Pancreas (tissue), 10 donors: ENCODE data around the gene CDH18. TPM values are rescaled to one million over a fixed set of nuclear protein-coding genes. Genes with fewer than 3 reads are reported as not detected.

Experiments
- ATAC-seq, 4 donors: fragments of 200-7000 bp; cut with Tn5 transposase; one replicate each; pipeline versions ENCODE4 v1.8.0 to v1.9.1; 2020; ENCODE audit warnings: mild to moderate bottlenecking in 4 of 4, moderate library complexity in 4 of 4
- DNase-seq, 6 donors: peaks; one replicate each; pipeline ENCODE4 v3.0.0-alpha.2; 2020
- FAIRE-seq: peaks from 2 replicates; lab custom pipeline; 2012; peaks lifted over from hg19 to GRCh38; lab: Jason Lieb, UNC
- H3K27ac ChIP-seq, 4 donors: fragments of 200-600 bp; sonication (generic); 1 replicate in 3 of 4; 2 replicates in 1 of 4; pipeline versions ENCODE4 v1.5.0 to v1.8.0; 2020
- H3K27me3 ChIP-seq, 4 donors: fragments of 200-600 bp; one replicate each; pipeline ENCODE4 v1.8.0; 2021
- H3K36me3 ChIP-seq, 3 donors: fragments of 200-600 bp; sonication (generic) in 1 of 3; one replicate each; pipeline versions ENCODE4 v1.5.0 to v1.8.0; 2020 to 2021
- H3K4me1 ChIP-seq, 3 donors: fragments of 200-600 bp; one replicate each; pipeline ENCODE4 v1.8.0; 2021
- H3K4me3 ChIP-seq, 4 donors: fragments of 200-600 bp; sonication (generic) in 2 of 4; one replicate each; pipeline versions ENCODE4 v1.5.0 to v1.8.0; 2020 to 2021
- H3K9me3 ChIP-seq, 4 donors: fragments of 200-600 bp; one replicate each; pipeline ENCODE4 v1.8.0; 2021
- WGBS, 2 donors: extraction: QIAGEN DNeasy Blood & Tissue Kit; methylation state at CpG; one replicate each; pipeline ENCODE4 v1.1.7; 2013; 5-methylcytosine and 5-hydroxymethylcytosine counted together
- intact Hi-C, 3 donors: fragments of 100-400 bp; cut with DNase I; formaldehyde crosslinking; loops; one replicate each; pipeline versions ENCODE4 v1.11.1 to v1.14.2; 2022
- polyA plus RNA-seq, 2 donors: library from polyadenylated mRNA; stranded (reverse); fragments of 200-250 nt; gene quantifications; one replicate each; pipeline ENCODE4 v1.2.3, GENCODE V29; 2013
- total RNA-seq, 6 donors: library from RNA; stranded (reverse); fragmentation: NEBNext Ultra II Directional in 4 of 6; extraction: Animal tissue kit (Norgen Biotek cat#: 25700) in 4 of 6; gene quantifications; one replicate each; pipeline versions ENCODE4 v1.2.1 to v1.2.4, GENCODE V29; 2021 to 2023
- TF ChIP-seq, protein P1 (sequence below), 4 donors: fragments of 200-600 bp; sonication (generic) in 3 of 4; IDR thresholded peaks; one replicate each; pipeline versions ENCODE4 v1.5.0 to v1.8.0; 2021; ENCODE audit warnings: antibody characterized with exemption in 4 of 4
- donor health status: healthy with polysubstance abuse.
- donor health status: DM: no; HTN: no; CAD: no; lungs with moderate emphysema.
- donor health status: DM: no; HTN: no; CAD: no.
- donor health status: control.
- donor health status: control.
- donor health status: Bipolar disorder and iron deficiency.
- donor health status: DM: yes; HTN: yes; CAD: no.
- donor health status: DM: no; HTN: no; CAD: no.
- donor health status: DM: no; HTN: no; CAD: no.
- donor health status: DM: yes; HTN: yes; CAD: no.

CDH18 gene
- total and polyA plus RNA-seq, 8 donors: 0.09 to 0.80 (median 0.27) TPM

DNA sequence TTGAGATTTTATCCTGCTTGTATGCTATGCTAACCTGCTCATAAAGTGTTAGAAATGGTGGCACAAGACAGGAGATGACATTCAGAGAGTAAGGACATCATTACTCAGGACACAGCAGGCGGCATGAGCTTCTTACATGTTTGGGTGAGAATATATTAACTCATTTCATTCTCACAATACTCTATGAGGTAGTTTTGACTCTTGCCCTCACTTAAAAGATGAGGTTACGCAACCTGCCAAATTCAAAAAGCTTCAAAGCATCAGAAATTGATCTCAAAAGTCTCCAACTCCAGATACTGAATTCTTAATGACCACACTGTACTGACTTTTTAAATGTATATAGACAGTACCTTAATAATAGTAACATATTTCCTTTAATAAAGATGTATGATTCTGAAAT, 60.8 kb downstream of the CDH18 start:
- intact Hi-C loops: no loop called here
- 50 to 75% methylated on average over 2 of the region's 2 CpGs for WGBS, 2 donors
- H3K4me3 ChIP-seq: no peak overlapping the region
- FAIRE-seq: no peak
- no peaks in the 10 kb centered on the region for H3K4me1 ChIP-seq
- H3K27ac ChIP-seq: no peak overlapping the region
- no peak for ATAC-seq
- H3K9me3 ChIP-seq: no peaks in the 10 kb centered on the region
- no peaks in the 10 kb centered on the region for H3K36me3 ChIP-seq
- TF ChIP-seq, protein P1, sequence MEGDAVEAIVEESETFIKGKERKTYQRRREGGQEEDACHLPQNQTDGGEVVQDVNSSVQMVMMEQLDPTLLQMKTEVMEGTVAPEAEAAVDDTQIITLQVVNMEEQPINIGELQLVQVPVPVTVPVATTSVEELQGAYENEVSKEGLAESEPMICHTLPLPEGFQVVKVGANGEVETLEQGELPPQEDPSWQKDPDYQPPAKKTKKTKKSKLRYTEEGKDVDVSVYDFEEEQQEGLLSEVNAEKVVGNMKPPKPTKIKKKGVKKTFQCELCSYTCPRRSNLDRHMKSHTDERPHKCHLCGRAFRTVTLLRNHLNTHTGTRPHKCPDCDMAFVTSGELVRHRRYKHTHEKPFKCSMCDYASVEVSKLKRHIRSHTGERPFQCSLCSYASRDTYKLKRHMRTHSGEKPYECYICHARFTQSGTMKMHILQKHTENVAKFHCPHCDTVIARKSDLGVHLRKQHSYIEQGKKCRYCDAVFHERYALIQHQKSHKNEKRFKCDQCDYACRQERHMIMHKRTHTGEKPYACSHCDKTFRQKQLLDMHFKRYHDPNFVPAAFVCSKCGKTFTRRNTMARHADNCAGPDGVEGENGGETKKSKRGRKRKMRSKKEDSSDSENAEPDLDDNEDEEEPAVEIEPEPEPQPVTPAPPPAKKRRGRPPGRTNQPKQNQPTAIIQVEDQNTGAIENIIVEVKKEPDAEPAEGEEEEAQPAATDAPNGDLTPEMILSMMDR (IDR thresholded peaks at IDR 0.05): no peak
- H3K27me3 ChIP-seq: no peaks in the 10 kb centered on the region
- DNase-seq: no peak

DNA sequence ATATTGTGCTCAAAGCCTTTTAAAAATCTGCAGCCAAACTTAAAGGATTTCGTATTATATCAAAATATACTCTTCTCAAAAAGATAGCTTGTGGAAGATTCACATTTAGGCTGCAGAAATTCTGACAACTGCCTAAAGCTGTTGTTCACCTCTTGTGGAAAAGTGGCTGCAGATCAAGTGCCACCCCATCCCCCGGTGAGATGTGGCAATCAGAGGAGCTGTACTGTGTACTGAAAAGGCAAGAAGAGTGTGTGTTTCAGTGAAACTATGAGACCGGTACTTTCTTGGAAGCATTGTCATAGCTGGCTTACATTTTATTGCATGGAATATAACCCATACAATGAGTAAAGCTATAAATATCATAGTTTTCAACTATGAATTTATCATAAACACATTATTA, 64.3 kb downstream of the CDH18 start:
- Histone ChIP-seq H3K4me1 (no peaks in the 10 kb centered on the region), H3K27ac (no peak overlapping the region), H3K27me3 (no peaks in the 10 kb centered on the region), H3K36me3 (no peaks in the 10 kb centered on the region), H3K9me3 (no peaks in the 10 kb centered on the region), H3K4me3 (no peak overlapping the region)
- WGBS, 2 donors: 85 to 93% methylated on average over 3 of the region's 3 CpGs
- DNase-seq (no peak), ATAC-seq (no peak), FAIRE-seq (no peak)
- intact Hi-C loops: no loop called here
- TF ChIP-seq, protein P1 (IDR thresholded peaks at IDR 0.05): no peak

DNA sequence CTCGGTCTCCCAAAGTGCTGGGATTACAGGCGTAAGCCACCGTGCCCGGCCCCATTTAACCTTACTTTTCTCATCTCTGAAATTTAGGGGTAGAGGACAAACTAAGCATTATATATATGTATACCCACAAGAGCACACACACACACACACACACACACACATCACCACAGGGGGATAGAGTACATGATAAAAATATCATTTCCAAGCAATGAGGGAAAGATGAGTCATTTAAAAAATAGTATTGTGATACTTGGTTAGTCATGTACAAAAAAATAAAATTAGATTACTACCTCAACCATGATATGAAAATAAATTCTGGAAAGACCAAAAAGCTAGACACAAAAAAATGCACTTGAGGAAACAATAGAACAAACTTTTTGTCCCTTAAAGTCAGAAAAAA, 67.2 kb downstream of the CDH18 start:
- DNase-seq (no peak), ATAC-seq (no peak), FAIRE-seq (no peak)
- Histone ChIP-seq H3K36me3 (no peaks in the 10 kb centered on the region), H3K4me3 (no peak overlapping the region), H3K4me1 (no peaks in the 10 kb centered on the region), H3K9me3 (no peaks in the 10 kb centered on the region), H3K27me3 (no peaks in the 10 kb centered on the region), H3K27ac (no peak overlapping the region)
- WGBS, 2 donors: 94 to 97% methylated on average over 4 of the region's 4 CpGs
- intact Hi-C loops: no loop called here
- TF ChIP-seq, protein P1 (IDR thresholded peaks at IDR 0.05): no peak

DNA sequence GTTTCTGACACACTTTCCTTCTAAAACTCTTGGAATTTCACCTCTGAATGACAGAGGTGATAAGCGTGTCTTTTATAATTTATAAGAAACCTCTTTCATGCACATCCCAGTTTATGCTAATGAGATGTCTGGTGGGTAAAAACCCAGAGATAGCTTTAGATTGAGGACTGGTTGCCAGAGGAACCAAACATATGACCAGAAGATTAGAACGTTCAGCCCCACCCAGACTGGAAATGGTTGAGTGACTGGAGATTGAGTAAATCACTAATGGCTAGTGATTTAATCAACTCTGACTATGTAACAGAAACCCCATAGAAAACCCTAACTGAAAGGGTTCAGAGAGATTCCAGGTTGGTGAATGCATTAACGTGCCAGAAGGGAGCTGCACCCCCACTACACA, 69.2 kb downstream of the CDH18 start:
- no peak overlapping the region for H3K4me3 ChIP-seq
- no peak overlapping the region for H3K27ac ChIP-seq
- DNase-seq (no peak), ATAC-seq (no peak), FAIRE-seq (no peak)
- no peaks in the 10 kb centered on the region for H3K4me1 ChIP-seq
- no peaks in the 10 kb centered on the region for H3K36me3 ChIP-seq
- H3K9me3 ChIP-seq: no peaks in the 10 kb centered on the region
- TF ChIP-seq, protein P1 (IDR thresholded peaks at IDR 0.05): no peak
- 81 to 85% methylated on average over 3 of the region's 3 CpGs for WGBS, 2 donors
- no peaks in the 10 kb centered on the region for H3K27me3 ChIP-seq
- intact Hi-C loops: no loop called here

DNA sequence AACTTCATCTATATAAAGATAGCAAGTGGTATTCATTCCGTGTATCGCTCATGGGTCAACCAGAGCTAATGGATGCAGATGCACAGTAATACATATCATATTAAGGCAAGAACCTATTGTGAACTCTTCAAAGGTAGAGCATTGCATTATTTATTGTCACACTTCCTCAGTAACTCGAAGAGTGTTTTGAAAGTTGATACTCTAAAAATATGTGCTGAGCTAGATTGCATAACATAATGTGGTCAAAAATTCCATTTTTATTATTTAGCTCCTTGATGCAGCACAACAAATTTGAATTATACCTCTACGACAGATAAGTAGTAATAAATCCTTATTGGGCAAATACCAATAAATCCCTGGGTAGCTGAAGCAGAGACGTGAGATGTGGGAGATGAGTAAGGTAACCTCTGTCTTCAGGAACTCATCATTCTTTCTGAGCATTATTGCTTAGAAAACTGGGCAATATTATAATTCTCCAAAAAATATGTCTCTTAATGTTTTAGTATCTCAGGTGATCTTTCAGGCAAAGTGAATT, 70.3 kb downstream of the CDH18 start:
- H3K27ac ChIP-seq: no peak overlapping the region

More for the DNA sequence above, 70.3 kb downstream of the CDH18 start:
- Histone ChIP-seq H3K27me3 (no peaks in the 10 kb centered on the region), H3K9me3 (no peaks in the 10 kb centered on the region), H3K4me3 (no peak overlapping the region), H3K4me1 (no peaks in the 10 kb centered on the region), H3K36me3 (no peaks in the 10 kb centered on the region)
- ATAC-seq (no peak), DNase-seq (no peak), FAIRE-seq (no peak)
- 82 to 86% methylated on average over 5 of the region's 5 CpGs for WGBS, 2 donors
- TF ChIP-seq, protein P1 (IDR thresholded peaks at IDR 0.05): no peak
- intact Hi-C loops: no loop called here
